GM15510 (cell line): Measurements from ENCODE around the gene RNF13.

Experiments used
- POLR2A ChIP-seq: IDR thresholded peaks from 3 replicates; pipeline ENCODE4 v1.6.1; 2011; ENCODE audit warnings: borderline replicate concordance; ENCODE audit not compliant: insufficient read length; ENCODE audit errors: extremely low read depth

The RNF13 gene

GRCh38 chr3:149812606-149813366 lies at the start of gene RNF13:
TSS of gene RNF13 (plus strand) at chr3:149813215. CDS start at chr3:149846027, 32,812 bp downstream.
- TF ChIP-seq POLR2A: peak; percentile 65

DNA sequence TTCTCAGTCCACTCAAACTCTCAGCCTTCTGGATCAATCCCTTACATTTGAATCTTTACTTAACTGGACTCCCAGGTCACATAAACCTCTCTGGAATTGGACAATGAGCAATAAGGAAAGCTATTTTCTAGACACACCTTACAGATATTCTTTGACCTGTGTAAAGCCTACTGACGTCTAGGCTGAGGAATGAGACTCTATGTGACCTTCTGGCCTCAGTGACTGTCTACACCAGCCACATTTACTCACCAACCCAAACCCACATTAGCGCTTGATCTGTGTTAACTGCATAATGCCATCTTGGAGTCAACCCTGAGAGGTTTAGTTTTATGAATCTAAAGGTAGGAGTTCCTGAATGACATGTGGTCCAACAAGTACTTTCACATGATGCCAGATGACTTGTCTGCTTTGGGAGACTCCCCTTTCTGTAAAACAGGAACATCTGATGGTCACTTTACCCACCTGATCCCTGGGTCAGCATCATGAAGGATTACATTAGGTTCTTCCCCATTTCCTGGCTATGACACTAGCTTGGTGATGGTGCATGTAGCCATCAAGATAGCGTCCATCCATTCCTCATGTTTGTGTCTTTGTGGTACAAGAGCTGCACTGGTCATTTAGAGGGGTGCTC lies 49.3 kb upstream of the RNF13 start:
- no peak for TF ChIP-seq POLR2A

- no peak for TF ChIP-seq POLR2A
Observed at GRCh38 chr3:149764302-149764701, 48.7 kb upstream of the RNF13 start.

DNA sequence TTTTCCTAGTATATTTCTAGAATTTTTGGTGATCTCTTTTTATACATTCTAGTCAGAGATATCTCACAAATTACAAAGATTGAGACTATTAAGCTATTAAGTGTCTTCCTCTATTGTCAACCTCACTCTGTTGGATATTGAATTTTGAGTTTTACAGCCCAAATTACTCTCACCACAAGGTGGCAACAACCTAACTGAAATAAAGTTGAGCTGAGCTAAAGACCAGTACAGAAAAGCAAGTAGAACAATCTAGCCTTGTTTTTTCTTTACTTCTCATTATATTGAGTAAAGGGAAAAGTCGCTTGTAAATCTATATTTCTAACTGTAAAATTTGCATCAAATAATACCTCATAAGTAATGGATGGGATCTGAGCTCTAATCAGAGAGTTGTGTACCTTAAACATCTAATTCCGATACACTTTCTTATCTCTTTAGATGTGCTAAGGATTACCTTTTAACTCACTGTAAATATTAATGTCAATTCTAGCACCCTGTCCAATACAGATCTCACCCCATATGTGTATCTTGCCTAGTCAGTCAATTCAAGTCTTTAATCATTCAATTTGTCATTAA lies 47.2 kb upstream of the RNF13 start:
- TF ChIP-seq POLR2A: no peak

DNA sequence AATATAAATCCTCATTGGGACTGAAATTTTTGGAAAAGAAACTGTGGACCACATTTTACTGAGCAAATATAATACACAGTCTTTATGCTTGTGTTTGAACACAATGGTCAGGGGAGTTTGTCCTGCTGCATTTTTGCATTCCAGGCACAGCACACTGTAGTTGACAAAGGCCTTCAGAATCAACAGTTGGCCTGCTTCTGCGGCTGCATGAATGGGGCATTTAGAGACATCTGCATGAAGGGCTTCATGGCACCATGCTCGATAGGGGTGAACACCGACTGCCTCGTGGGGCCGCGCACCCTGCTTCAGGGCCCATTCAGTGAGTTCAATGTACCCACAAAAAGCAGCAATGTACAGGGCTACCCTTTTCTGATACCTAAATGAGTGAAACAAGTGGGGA lies 45.3 kb upstream of the RNF13 start:
- no peak for TF ChIP-seq POLR2A

GRCh38 chr3:149768704-149769103 lies 44.3 kb upstream of the RNF13 start:
- TF ChIP-seq POLR2A: no peak

DNA sequence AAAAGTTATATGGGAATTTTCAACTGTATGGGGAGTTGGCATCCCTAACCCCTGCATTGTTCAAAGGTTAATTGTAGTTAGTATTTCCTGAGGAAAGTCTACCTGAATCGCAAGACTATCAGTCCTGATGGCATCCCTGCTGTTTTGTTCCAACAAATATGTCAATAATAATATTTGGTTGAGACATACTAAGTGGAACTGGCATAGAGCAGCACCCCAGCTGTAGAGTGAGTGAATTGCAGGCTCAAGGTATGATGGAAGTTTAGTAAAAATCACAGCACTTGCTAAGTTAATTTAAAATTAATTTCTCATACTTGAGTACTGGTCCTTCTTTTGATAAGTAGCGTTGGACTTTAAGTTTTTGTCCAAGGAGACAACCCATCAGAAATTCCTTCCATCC lies 42.8 kb upstream of the RNF13 start:
- TF ChIP-seq POLR2A: no peak

DNA sequence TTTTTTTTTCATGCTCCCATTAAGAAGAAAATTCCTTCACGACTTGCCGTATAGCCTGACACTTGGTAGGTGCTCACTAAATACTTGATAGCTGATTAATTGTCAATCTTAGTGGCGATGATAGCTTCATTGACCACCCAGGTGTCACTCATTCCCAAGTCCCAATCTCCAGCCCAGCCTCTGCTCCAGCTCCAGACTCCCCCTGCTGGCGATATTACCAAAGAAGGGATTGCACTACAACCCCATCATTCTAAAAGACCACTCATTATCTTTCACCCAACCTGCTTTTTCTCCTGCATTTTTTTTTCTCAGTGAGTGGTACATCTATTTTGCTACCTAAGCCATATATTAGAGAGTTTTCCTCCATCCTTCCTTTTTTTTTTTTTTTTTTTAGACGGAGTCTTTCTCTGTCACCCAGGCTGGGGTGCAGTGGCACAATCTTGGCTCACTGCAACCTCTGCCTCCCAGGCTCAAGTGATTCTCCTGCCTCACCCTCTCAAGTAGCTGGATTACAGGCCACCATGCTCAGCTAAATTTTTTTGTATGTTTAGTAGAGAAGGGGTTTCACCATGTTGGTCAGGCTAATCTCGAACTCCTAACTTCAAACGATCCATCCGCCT lies 41.3 kb upstream of the RNF13 start:
- TF ChIP-seq POLR2A: no peak

GRCh38 chr3:149772861-149773260 lies 40.2 kb upstream of the RNF13 start:
- no peak for TF ChIP-seq POLR2A

- TF ChIP-seq POLR2A: no peak
Observed at GRCh38 chr3:149776170-149776569, 36.8 kb upstream of the RNF13 start.

DNA sequence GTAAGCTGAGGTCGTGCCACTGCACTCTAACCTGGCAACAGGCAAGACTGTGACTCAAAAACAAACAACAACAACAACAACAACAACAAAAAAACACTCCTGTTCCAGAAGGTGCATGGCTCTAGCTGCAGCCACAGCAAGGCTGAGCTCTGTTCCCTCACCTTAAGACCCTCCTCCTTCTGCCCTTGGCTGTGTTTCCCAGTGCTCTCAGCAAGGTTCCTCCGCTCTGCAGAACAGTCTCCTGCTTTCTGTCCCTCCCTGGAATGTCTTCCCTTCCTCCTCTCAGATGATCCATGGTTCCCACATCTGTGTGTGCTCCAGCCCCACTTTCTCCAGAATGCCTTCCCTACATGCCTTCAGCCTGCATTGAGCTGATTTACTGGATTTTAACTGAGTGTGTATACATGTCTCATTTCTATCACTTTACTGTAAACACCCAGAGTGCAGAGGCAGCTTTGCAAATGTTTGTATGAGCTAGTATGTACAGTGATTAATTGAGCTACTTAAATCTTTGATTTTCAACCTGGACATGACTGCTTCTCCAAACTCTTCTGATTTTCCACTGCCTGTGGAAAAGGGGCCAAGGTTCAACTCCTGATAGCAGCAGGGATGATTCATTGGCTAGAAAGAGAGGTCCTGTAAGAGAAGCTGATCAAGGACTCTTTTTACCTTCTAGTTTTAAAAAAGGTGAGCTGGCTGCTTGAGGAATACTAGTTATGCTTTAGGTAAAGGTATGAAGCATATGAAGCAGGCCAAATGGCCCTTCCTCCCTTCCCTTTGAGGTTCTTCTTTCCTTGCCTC lies 35.4 kb upstream of the RNF13 start:
- no peak for TF ChIP-seq POLR2A

GRCh38 chr3:149781211-149781610 lies 31.8 kb upstream of the RNF13 start:
- no peak for TF ChIP-seq POLR2A

DNA sequence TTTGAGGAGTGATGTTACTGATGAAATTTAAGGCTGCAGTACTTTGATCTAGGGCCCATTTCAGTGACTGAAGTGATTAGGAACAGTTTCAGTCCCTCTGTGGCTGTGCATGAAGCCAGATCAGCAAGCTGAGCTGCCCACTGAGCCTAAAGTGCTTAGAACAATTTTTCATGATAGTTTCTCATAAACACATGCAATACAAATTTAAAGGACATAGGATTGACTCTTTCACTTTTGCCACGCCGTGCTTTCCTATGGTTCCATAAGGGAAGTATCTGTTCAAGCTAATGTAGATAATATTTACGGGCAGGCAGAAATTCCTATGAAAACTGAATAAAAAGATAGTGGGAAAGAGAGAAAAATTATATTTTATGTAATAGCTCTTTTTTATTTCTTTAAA lies 31.3 kb upstream of the RNF13 start:
- no peak for TF ChIP-seq POLR2A

DNA sequence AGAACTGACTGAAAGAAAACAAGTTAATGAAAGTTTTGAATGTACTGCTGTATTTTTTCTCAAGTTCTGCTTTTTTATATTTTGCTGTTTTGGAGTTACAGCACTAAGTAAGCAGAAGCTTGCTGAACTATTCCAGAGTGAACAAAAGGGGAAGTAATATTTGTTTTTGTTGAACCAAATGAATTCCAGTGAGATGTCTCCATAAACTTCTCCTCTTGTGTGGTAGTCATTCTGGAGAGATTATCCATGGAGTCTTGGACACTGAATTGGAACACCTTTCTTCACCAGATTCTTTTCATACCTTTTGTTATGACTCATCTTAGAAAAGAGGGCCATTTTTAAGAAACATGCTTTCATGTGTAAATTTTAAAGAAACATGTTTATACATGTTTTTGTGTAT lies 29.4 kb upstream of the RNF13 start:
- no peak for TF ChIP-seq POLR2A
